IMR-90 (cell line): Measurements from ENCODE around the gene TBC1D12. TPM values are rescaled to one million over a fixed set of nuclear protein-coding genes. Genes with fewer than 3 reads are reported as not detected.

Experiments used
- ATAC-seq: fragments of 200-7000 bp; cut with Tn5 transposase; 2 replicates; pipeline ENCODE4 v1.9.1; 2020; ENCODE audit warnings: low read depth, mild to moderate bottlenecking, moderate library complexity
- BruUV-seq: library from RNA; stranded (reverse); fragments of 400-500 nt; replicated peaks from 2 replicates; lab custom pipeline; 2021; lab: Mats Ljungman, UMichigan
- CTCF ChIA-PET: fragments of 300-600 bp; formaldehyde crosslinking; extraction: SDS; loops from one replicate; lab custom pipeline; 2021; ENCODE audit warnings: antibody characterized with exemption; lab: Yijun Ruan, JAX
- POLR2A ChIA-PET: fragments of 300-600 bp; sonication (Branson Sonifier 250); formaldehyde crosslinking; loops from one replicate; lab custom pipeline; 2022; ENCODE audit warnings: antibody characterized with exemption; ENCODE audit not compliant: unreplicated experiment; lab: Charles Lee
- DNase-seq: peaks from one replicate; pipeline ENCODE4 v3.0.0; 2013
- H2AFZ ChIP-seq: replicated peaks from 2 replicates; pipeline ENCODE3; 2013; ENCODE audit warnings: low read length, mild to moderate bottlenecking; ENCODE audit not compliant: poor library complexity
- H2AK5ac ChIP-seq: 2 replicates; pipeline ENCODE4 v1.6.1; 2013; ENCODE audit warnings: low read depth, low read length, inconsistent platforms
- H2AK9ac ChIP-seq: replicated peaks from 2 replicates; pipeline ENCODE3; 2013; ENCODE audit warnings: mild to moderate bottlenecking, low read depth, low read length, moderate library complexity; ENCODE audit not compliant: poor library complexity
- H2BK120ac ChIP-seq: 2 replicates; pipeline ENCODE4 v1.6.1; 2013; ENCODE audit warnings: low read depth, low read length, inconsistent platforms
- H2BK15ac ChIP-seq: 3 replicates; pipeline ENCODE4 v1.6.1; 2013; ENCODE audit warnings: low read depth, low read length, inconsistent platforms
- H2BK20ac ChIP-seq: 2 replicates; pipeline ENCODE4 v1.6.1; 2013; ENCODE audit warnings: low read depth, mild to moderate bottlenecking, inconsistent platforms, low read length, moderate library complexity
- H2BK5ac ChIP-seq: 2 replicates; pipeline ENCODE4 v1.6.1; 2013; ENCODE audit warnings: mild to moderate bottlenecking, low read depth, low read length, inconsistent platforms; ENCODE audit not compliant: poor library complexity, severe bottlenecking
- H3K14ac ChIP-seq: replicated peaks from 2 replicates; pipeline ENCODE4 v1.6.1; 2013; ENCODE audit warnings: low read depth, low read length, inconsistent platforms
- H3K18ac ChIP-seq: 2 replicates; pipeline ENCODE4 v1.6.1; 2013; ENCODE audit warnings: low read depth, low read length, control low read depth
- H3K23ac ChIP-seq: 2 replicates; pipeline ENCODE4 v1.6.1; 2013; ENCODE audit warnings: low read depth, low read length, inconsistent platforms
- H3K27ac ChIP-seq: 2 replicates; pipeline ENCODE4 v1.5.1; 2013; ENCODE audit warnings: mild to moderate bottlenecking, control low read depth, low read length; ENCODE audit not compliant: insufficient read depth
- H3K27me3 ChIP-seq: 2 replicates; pipeline ENCODE4 v1.6.1; 2013; ENCODE audit warnings: low read length; ENCODE audit not compliant: control insufficient read depth, insufficient read depth
- H3K36me3 ChIP-seq: 2 replicates; pipeline ENCODE4 v1.6.1; 2013; ENCODE audit warnings: low read length, mixed read lengths; ENCODE audit not compliant: control insufficient read depth, insufficient read depth
- H3K4ac ChIP-seq: 2 replicates; pipeline ENCODE4 v1.6.1; 2013; ENCODE audit warnings: low read depth, low read length, inconsistent platforms
- H3K4me1 ChIP-seq: 2 replicates; pipeline ENCODE4 v1.6.1; 2013; ENCODE audit warnings: low read length, mixed read lengths; ENCODE audit not compliant: control insufficient read depth, insufficient read depth
- H3K4me2 ChIP-seq: 2 replicates; pipeline ENCODE4 v1.6.1; 2013; ENCODE audit warnings: low read depth, mild to moderate bottlenecking, control low read depth, low read length, moderate library complexity
- H3K4me3 ChIP-seq: 2 replicates; pipeline ENCODE4 v1.5.1; 2013; ENCODE audit warnings: low read depth, mild to moderate bottlenecking, control low read depth, low read length, moderate library complexity; ENCODE audit not compliant: insufficient read depth
- H3K56ac ChIP-seq: 2 replicates; pipeline ENCODE4 v1.6.1; 2013; ENCODE audit warnings: low read length, inconsistent platforms; ENCODE audit not compliant: insufficient read depth; ENCODE audit errors: extremely low read depth
- H3K79me1 ChIP-seq, 2 experiments: 2 replicates each; pipeline ENCODE4 v1.6.1; 2013; ENCODE audit warnings: low read length in 2 of 2, inconsistent platforms in 1 of 2, low read depth in 1 of 2
- H3K9ac ChIP-seq: 2 replicates; pipeline ENCODE4 v1.6.1; 2013; ENCODE audit warnings: low read depth, low read length, control low read depth
- H3K9me1 ChIP-seq: 2 replicates; pipeline ENCODE4 v1.6.1; 2013; ENCODE audit warnings: low read length, inconsistent platforms; ENCODE audit not compliant: insufficient read depth
- H3K9me3 ChIP-seq: 2 replicates; pipeline ENCODE4 v1.6.1; 2013; ENCODE audit warnings: low read length; ENCODE audit not compliant: control insufficient read depth, insufficient read depth
- H4K20me1 ChIP-seq: 2 replicates; pipeline ENCODE4 v1.6.1; 2013; ENCODE audit warnings: low read length, inconsistent platforms; ENCODE audit not compliant: insufficient read depth
- H4K5ac ChIP-seq: 2 replicates; pipeline ENCODE4 v1.6.1; 2013; ENCODE audit warnings: mild to moderate bottlenecking, low read depth, low read length, control low read depth
- H4K8ac ChIP-seq, 2 experiments: 2 replicates each; pipeline ENCODE4 v1.6.1; 2013; ENCODE audit warnings: low read depth in 2 of 2, low read length in 2 of 2, control low read depth in 1 of 2, inconsistent platforms in 1 of 2
- H4K91ac ChIP-seq: 2 replicates; pipeline ENCODE4 v1.6.1; 2013; ENCODE audit warnings: low read depth, low read length, inconsistent platforms; ENCODE audit not compliant: insufficient read depth
- BHLHE40 ChIP-seq: fragments of 150-350 bp; IDR thresholded peaks from 2 replicates; pipeline ENCODE4 v1.6.1; 2016; ENCODE audit warnings: mild to moderate bottlenecking, low read depth, low read length
- CEBPB ChIP-seq: IDR thresholded peaks from 2 replicates; pipeline ENCODE4 v1.6.1; 2012; ENCODE audit warnings: low read depth, low read length, improper control_type of control experiment
- CHD1 ChIP-seq: IDR thresholded peaks from 2 replicates; pipeline ENCODE4 v1.6.1; 2012; ENCODE audit warnings: low read depth, low read length, improper control_type of control experiment
- ELK1 ChIP-seq: fragments of 150-350 bp; IDR thresholded peaks from 2 replicates; pipeline ENCODE4 v1.6.1; 2016; ENCODE audit warnings: low read depth, mild to moderate bottlenecking, low read length, moderate library complexity, borderline replicate concordance
- MAFK ChIP-seq: IDR thresholded peaks from 2 replicates; pipeline ENCODE4 v1.6.1; 2012; ENCODE audit warnings: low read depth, low read length, improper control_type of control experiment
- MAZ ChIP-seq: IDR thresholded peaks from 2 replicates; pipeline ENCODE4 v1.6.1; 2012; ENCODE audit warnings: low read depth, mild to moderate bottlenecking, low read length, improper control_type of control experiment, moderate library complexity, borderline replicate concordance
- MXI1 ChIP-seq: IDR thresholded peaks from 2 replicates; pipeline ENCODE4 v1.6.1; 2012; ENCODE audit warnings: low read depth, mild to moderate bottlenecking, low read length, moderate library complexity, borderline replicate concordance
- NFE2L2 ChIP-seq: fragments of 150-350 bp; IDR thresholded peaks from 2 replicates; pipeline ENCODE4 v1.6.1; 2016; ENCODE audit warnings: low read depth, mild to moderate bottlenecking, low read length
- POLR2A ChIP-seq: IDR thresholded peaks from 2 replicates; pipeline ENCODE4 v1.6.1; 2012; ENCODE audit warnings: mild to moderate bottlenecking, low read depth, low read length
- RAD21 ChIP-seq: IDR thresholded peaks from 2 replicates; pipeline ENCODE4 v1.6.1; 2012; ENCODE audit warnings: low read length, improper control_type of control experiment
- RCOR1 ChIP-seq: IDR thresholded peaks from 2 replicates; pipeline ENCODE4 v1.6.1; 2012; ENCODE audit warnings: mild to moderate bottlenecking, low read length, improper control_type of control experiment; ENCODE audit not compliant: insufficient replicate concordance
- RFX5 ChIP-seq: IDR thresholded peaks from 2 replicates; pipeline ENCODE4 v1.8.0; 2012; ENCODE audit warnings: low read depth, mild to moderate bottlenecking, low read length, moderate library complexity
- SMC3 ChIP-seq: fragments of 150-350 bp; IDR thresholded peaks from 2 replicates; pipeline ENCODE4 v1.6.1; 2016; ENCODE audit warnings: low read depth, mild to moderate bottlenecking, antibody characterized with exemption, low read length, moderate library complexity
- USF2 ChIP-seq: fragments of 150-350 bp; IDR thresholded peaks from 2 replicates; pipeline ENCODE4 v1.6.1; 2017; ENCODE audit warnings: mild to moderate bottlenecking, antibody characterized with exemption, low read length, low read depth
- WGBS, 2 experiments: methylation state at CpG; one replicate each; pipeline versions ENCODE4 v1.1.5 to v1.1.7; 2013; ENCODE audit warnings: missing lambda C conversion rate in 2 of 2; ENCODE audit not compliant: insufficient read length in 1 of 2; ENCODE audit errors: extremely low coverage in 2 of 2; 5-methylcytosine and 5-hydroxymethylcytosine counted together
- dilution Hi-C: fragments of 300-500 bp; cut with HindIII; formaldehyde crosslinking; loops from one replicate; pipeline ENCODE4 v1.14.3; 2018; ENCODE audit warnings: low sequenced_read_pairs; ENCODE audit not compliant: unreplicated experiment
- in situ Hi-C: fragments of 300-500 bp; cut with MboI; formaldehyde crosslinking; loops from 3 replicates; pipeline ENCODE4 v1.14.3; 2019; ENCODE audit warnings: low sequenced_read_pairs, inconsistent platforms, mixed read lengths
- intact Hi-C: fragments of 100-400 bp; cut with micrococcal nuclease; formaldehyde crosslinking; loops from 2 replicates; pipeline ENCODE4 v1.10.0; 2022
- polyA plus RNA-seq, 3 experiments: library from polyadenylated mRNA; depleted of rRNA; stranded (reverse); fragments of >200 nt; gene quantifications; 2 replicates each; pipeline ENCODE4 v1.2.3, GENCODE V29; 2012; ENCODE audit warnings: low replicate concordance in 1 of 3
- total RNA-seq: library from RNA; depleted of rRNA; stranded (reverse); fragments of >200 nt; gene quantifications from 2 replicates; pipeline ENCODE4 v1.2.3, GENCODE V29; 2012
- TF ChIP-seq, protein P1 (sequence below): conservative IDR thresholded peaks from 2 replicates; pipeline ENCODE4 v1.5.1; 2012; ENCODE audit warnings: mild to moderate bottlenecking, low read depth, low read length, improper control_type of control experiment

TBC1D12 gene
- total and polyA plus RNA-seq, 2 of the 4 experiments (the other 2 are of a cell fraction), result 1.9 to 5.4 TPM

- Histone ChIP-seq H3K9me3 (no peaks in the 10 kb centered on the region), H4K91ac (no peak overlapping the region), H3K9me1 (no peaks in the 10 kb centered on the region; the same call in 1 of the 2 replicates), H3K36me3 (peaks cover 15% of the 10 kb centered on the region), H2BK20ac (no peak overlapping the region), H2BK15ac (no peak overlapping the region), H3K27ac (no peak overlapping the region), H2AK9ac (no peak overlapping the region), H4K20me1 (peaks cover 8% of the 10 kb centered on the region; the same call in 1 of the 2 replicates), H2BK120ac (no peak overlapping the region), H3K56ac (no peak overlapping the region), H3K4me1 (peaks cover 2% of the 10 kb centered on the region), H3K14ac (no peak overlapping the region), H3K4me3 (no peak overlapping the region), H2BK5ac (no peak overlapping the region), H4K5ac (no peak overlapping the region), H3K27me3 (no peaks in the 10 kb centered on the region), H3K23ac (no peak overlapping the region), H2AFZ (no peak overlapping the region), H3K4me2 (no peak overlapping the region), H3K4ac (no peak overlapping the region), H3K79me1 (peaks cover 4 to 13% of the 10 kb centered on the region in 2 experiments; a peak in 1 of 4 replicates), H3K18ac (no peak overlapping the region), H3K9ac (no peak overlapping the region), H2AK5ac (no peak overlapping the region), H4K8ac (no peak overlapping the region)
- CTCF ChIA-PET, result interaction anchor here (0.7 kb wide), 1 partner anchor 21 kb away, joined by 3 read pairs; no protein-coding TSS in a partner anchor
- BruUV-seq, result no TSS peak
- WGBS, 2 experiments, result no CpG with 5 or more reads among the region's 2 CpGs
- no peak for ATAC-seq
- dilution Hi-C loops (no loop called here), in situ Hi-C loops (no loop called here), intact Hi-C loops (no loop called here)
- no peak for TF ChIP-seq POLR2A
- TF ChIP-seq RFX5, result no peak
- TF ChIP-seq, protein P1, sequence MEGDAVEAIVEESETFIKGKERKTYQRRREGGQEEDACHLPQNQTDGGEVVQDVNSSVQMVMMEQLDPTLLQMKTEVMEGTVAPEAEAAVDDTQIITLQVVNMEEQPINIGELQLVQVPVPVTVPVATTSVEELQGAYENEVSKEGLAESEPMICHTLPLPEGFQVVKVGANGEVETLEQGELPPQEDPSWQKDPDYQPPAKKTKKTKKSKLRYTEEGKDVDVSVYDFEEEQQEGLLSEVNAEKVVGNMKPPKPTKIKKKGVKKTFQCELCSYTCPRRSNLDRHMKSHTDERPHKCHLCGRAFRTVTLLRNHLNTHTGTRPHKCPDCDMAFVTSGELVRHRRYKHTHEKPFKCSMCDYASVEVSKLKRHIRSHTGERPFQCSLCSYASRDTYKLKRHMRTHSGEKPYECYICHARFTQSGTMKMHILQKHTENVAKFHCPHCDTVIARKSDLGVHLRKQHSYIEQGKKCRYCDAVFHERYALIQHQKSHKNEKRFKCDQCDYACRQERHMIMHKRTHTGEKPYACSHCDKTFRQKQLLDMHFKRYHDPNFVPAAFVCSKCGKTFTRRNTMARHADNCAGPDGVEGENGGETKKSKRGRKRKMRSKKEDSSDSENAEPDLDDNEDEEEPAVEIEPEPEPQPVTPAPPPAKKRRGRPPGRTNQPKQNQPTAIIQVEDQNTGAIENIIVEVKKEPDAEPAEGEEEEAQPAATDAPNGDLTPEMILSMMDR, result no peak
- TF ChIP-seq SMC3, result no peak
- no peak for TF ChIP-seq MAFK
- no peak for TF ChIP-seq RAD21
- TF ChIP-seq USF2, result no peak
- no peak for TF ChIP-seq RCOR1
- TF ChIP-seq CHD1, result no peak
- no peak for TF ChIP-seq MAZ
- no peak for TF ChIP-seq CEBPB
- no peak for TF ChIP-seq MXI1
- TF ChIP-seq NFE2L2, result no peak
- no peak for TF ChIP-seq ELK1
- TF ChIP-seq BHLHE40, result no peak
- no peak for DNase-seq
- POLR2A ChIA-PET, result no interaction called here
Observed at GRCh38 chr10:94355841-94356240, 46.5 kb upstream of the TBC1D12 start.
